ES-I3 (cell line): Measurements from ENCODE around the gene CAPN9.
"Not testable (repeated sequence)": the region's sequence is repeated elsewhere in the genome, so short reads cannot be mapped to it uniquely, and the experiment has no call there.

ENCODE experiments used
- H3K36me3 ChIP-seq: 2 replicates; pipeline ENCODE4 v1.6.1; 2013; ENCODE audit warnings: mild to moderate bottlenecking, low read length, control low read depth, moderate library complexity; ENCODE audit not compliant: insufficient read depth
- H3K4me1 ChIP-seq: 2 replicates; pipeline ENCODE4 v1.6.1; 2013; ENCODE audit warnings: mild to moderate bottlenecking, control low read depth, low read length; ENCODE audit not compliant: insufficient read depth
- H3K9ac ChIP-seq: 2 replicates; pipeline ENCODE4 v1.6.1; 2013; ENCODE audit warnings: low read depth, mild to moderate bottlenecking, low read length, moderate library complexity
- H3K9me3 ChIP-seq: 2 replicates; pipeline ENCODE4 v1.6.1; 2013; ENCODE audit warnings: mild to moderate bottlenecking, low read length, moderate library complexity; ENCODE audit not compliant: control insufficient read depth, insufficient read depth

Gene CAPN9

DNA sequence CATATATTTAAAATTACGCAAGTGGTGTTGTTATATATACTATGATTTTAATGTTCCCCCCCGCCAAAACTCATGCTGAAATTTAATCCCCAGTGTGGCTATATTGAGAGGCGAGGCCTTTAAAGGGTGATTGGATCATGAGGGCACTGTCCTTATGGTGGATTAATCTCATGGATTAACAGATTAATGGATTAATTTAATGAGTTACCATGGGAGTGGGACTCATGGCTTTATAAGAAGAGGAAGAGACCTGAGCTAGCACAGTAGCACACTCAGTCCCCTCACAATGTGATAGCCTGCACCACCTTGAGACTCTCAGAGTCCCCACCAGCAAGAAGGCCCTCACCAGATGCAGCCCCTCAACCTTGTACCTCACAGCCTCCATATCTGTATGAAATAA, 86.3 kb downstream of the CAPN9 start:
- Histone ChIP-seq H3K9ac (no peak overlapping the region), H3K9me3 (no peaks in the 10 kb centered on the region), H3K36me3 (no peaks in the 10 kb centered on the region), H3K4me1 (no peaks in the 10 kb centered on the region)

DNA sequence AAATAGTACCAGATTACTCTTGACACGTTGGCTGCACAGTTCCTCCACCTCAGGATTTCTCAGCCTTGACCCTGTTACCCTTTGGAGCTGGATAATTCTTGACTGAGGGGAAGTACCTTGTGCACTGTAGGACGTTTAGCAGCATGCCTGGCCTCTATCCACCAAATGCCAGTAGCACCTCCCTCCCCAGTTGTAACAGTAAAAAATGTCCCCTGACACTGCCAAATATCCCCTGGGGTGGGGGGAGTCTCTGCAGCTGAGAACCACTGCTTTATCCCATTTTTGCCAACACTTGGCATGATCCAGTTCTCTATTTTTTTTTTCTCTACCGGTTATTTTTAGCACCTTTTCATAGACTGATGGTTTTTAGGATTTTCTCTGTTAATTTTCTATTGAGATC, 87.1 kb downstream of the CAPN9 start:
- H3K4me1 ChIP-seq: no peaks in the 10 kb centered on the region
- no peaks in the 10 kb centered on the region for H3K9me3 ChIP-seq
- no peaks in the 10 kb centered on the region for H3K36me3 ChIP-seq
- no peak overlapping the region for H3K9ac ChIP-seq

DNA sequence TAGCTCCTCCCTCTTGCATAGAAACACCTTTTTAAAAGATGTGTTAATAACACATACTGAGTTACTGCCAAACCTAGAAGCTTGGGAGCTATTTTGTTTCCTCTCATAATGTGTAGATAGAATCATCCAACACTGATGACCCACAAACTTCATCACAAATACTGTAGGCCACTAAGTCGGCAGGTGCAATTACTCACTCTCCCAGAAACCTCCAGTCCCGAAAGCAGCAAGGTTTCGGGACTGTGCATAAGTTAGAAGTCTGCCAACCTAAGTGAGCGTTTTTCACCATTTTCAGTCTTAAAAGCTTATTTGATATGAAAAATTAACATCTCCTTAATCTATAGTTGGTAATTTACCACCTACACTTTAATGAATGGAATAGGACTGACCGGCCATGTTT, 89.2 kb downstream of the CAPN9 start:
- no peaks in the 10 kb centered on the region for H3K4me1 ChIP-seq
- no peaks in the 10 kb centered on the region for H3K36me3 ChIP-seq
- no peaks in the 10 kb centered on the region for H3K9me3 ChIP-seq
- no peak overlapping the region for H3K9ac ChIP-seq

DNA sequence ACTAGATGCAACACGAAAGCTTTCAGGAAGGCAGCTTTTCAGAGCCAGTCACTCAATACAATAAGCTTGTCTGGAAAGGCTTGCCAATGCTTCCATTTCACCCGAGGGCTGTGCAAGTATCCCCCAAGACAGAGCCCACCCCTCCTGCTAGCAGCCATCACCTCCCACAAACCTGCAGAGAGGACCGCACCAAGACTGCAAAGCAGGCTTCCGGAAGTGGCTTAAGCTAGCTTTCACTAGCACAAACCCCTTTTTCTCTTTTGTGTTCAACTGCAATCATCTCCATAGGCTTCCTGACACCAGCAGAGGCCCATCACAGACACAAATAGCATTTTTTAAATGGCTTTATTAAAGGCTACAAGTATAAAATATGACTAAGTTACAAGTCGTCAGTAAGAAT, 89.6 kb downstream of the CAPN9 start:
- no peaks in the 10 kb centered on the region for H3K4me1 ChIP-seq
- no peak overlapping the region for H3K9ac ChIP-seq
- no peaks in the 10 kb centered on the region for H3K36me3 ChIP-seq
- no peaks in the 10 kb centered on the region for H3K9me3 ChIP-seq

DNA sequence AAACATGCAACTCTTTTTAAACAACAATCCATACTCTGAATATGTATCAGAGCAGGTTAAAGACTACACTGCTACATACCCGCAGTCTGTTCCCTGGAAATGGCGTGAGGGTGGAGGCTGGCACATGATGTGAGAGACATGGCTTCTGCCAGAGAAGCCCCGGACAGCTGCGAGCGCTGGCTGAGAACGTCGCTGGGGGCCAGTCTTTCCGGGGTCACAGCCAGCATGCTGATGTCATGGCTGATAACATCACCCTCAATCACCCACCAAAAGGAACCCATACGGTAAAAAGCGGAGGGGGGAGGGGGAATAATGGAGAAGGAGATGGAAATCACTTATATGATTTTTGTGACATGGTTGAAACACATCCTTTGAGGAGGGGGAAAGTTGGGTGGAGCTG, 92.0 kb downstream of the CAPN9 start:
- H3K36me3 ChIP-seq: no peaks in the 10 kb centered on the region
- H3K4me1 ChIP-seq: no peaks in the 10 kb centered on the region
- H3K9me3 ChIP-seq: no peaks in the 10 kb centered on the region
- no peak overlapping the region for H3K9ac ChIP-seq

DNA sequence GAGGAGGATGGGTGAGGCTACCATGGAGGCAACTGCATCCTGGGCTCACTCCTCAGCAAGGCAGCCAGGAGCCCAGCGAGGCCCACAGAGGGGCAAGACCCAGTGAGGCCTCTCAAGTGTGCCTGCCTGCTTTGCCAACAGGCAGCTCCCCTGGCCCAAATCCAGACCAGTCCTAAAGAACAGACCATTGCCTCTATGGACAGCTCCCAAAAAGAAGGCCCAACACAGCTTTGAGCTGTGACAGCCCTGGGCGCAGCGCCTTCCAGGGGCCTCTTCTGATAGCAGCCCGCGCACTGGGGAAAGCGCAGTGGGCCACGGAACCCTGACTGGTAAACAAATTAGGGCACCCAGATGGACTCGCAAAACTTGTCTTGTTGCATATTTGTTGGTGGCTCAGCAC, 95.6 kb downstream of the CAPN9 start:
- no peaks in the 10 kb centered on the region for H3K4me1 ChIP-seq
- H3K9me3 ChIP-seq: no peaks in the 10 kb centered on the region
- H3K36me3 ChIP-seq: no peaks in the 10 kb centered on the region
- no peak overlapping the region for H3K9ac ChIP-seq

DNA sequence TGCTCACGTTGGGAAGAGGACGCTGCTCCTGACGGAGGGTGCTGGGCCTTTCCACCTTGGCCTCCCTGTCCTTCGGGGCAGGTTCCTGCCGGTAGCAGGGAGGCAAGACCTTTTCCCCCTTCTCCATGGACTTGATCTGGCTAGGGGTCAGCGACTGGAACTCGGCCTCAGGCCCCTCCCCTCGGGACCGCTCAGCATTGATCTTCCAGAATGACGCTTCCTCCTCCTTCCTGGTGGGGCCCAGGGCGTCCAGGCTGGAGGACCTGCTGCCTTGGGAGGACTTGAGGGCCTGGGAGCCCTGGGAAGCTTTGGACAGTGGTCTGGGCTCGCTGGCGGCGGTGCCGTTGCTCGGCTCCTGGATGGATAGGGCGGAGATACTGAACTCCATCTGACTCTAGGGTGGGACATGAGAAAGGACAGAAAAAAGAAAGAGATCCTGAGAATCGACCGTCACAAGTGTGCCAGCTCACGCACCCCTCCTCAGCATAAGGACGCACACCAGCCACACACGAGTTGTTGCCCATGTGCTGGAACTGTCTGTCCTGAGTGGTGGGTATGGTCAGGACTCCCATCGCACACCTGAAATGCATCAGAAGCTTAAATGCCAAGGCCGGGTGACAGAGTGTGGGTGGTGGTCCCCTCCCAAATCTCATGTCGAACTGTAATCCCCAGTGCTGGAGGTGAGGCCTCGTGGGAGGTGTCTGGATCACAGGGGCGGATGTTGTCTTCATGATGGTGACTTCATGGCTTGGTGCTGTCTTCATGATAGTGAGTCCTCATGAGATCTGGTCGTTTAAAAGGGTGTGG, 96.5 kb downstream of the CAPN9 start:
- H3K4me1 ChIP-seq: no peaks in the 10 kb centered on the region
- H3K9me3 ChIP-seq: no peaks in the 10 kb centered on the region
- H3K36me3 ChIP-seq: no peaks in the 10 kb centered on the region
- H3K9ac ChIP-seq: no peak overlapping the region

DNA sequence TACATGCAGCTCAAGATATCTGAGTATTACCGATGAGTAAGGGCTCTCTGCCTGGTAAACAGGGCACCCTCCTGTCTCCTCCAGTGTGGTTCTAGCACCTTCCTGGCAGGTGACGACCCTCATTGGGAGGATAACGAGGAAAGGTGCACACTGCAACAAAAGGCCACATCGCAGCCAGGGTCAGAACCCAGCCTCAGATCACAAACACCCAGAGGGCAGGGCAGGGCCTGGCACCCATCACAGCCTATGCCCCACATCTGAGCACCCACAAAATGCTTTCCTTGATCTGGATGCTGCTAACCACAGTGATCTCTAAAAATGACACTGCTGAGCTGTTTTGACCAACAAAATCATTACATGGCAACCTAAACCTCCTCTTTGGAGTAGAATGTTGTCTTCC, 97.4 kb downstream of the CAPN9 start:
- H3K4me1 ChIP-seq: no peaks in the 10 kb centered on the region
- no peak overlapping the region for H3K9ac ChIP-seq
- no peaks in the 10 kb centered on the region for H3K9me3 ChIP-seq
- no peaks in the 10 kb centered on the region for H3K36me3 ChIP-seq

DNA sequence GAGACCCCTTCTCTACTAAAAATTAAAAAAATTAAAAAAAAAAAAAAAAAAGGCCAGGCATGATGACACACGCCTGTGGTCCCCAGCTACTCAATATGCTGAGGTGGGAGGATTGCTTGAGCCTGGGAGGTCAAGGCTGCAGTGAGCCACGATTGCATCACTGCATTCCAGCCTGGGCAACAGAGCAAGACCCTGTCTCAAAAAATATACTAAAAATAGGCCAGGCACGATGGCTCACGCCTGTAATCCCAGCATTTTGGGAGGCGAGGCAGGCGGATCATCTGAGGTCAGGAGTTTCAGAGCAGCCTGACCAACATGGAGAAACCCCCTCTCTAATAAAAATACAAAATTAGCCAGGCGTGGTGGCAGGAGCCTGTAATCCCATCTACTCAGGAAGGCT, 98.0 kb downstream of the CAPN9 start:
- H3K9me3 ChIP-seq, H3K9ac ChIP-seq, H3K4me1 ChIP-seq, H3K36me3 ChIP-seq: not testable (repeated sequence)

DNA sequence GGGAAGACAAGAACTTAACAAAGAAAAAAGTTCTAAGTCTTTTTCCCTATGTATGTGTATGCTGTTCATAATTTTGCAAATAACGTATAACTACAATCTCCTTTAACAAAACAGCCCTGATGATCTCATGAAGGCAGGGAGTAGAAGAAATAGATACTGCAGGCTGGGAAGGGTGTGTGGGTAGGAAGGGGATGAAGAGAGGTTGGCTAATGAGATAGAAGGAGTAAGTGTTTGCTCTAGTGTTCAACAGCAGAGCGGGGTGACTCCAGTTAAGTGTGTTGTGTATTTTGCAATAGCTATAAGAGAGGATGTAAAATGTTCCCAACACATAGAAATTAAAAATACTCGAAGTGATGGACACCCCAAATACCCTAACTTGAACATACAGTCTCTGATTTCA, 101.0 kb downstream of the CAPN9 start:
- H3K9me3 ChIP-seq: no peaks in the 10 kb centered on the region
- H3K9ac ChIP-seq: no peak overlapping the region
- no peaks in the 10 kb centered on the region for H3K36me3 ChIP-seq
- peaks cover 16% of the 10 kb centered on the region; the same call in 1 of the 2 replicates for H3K4me1 ChIP-seq

DNA sequence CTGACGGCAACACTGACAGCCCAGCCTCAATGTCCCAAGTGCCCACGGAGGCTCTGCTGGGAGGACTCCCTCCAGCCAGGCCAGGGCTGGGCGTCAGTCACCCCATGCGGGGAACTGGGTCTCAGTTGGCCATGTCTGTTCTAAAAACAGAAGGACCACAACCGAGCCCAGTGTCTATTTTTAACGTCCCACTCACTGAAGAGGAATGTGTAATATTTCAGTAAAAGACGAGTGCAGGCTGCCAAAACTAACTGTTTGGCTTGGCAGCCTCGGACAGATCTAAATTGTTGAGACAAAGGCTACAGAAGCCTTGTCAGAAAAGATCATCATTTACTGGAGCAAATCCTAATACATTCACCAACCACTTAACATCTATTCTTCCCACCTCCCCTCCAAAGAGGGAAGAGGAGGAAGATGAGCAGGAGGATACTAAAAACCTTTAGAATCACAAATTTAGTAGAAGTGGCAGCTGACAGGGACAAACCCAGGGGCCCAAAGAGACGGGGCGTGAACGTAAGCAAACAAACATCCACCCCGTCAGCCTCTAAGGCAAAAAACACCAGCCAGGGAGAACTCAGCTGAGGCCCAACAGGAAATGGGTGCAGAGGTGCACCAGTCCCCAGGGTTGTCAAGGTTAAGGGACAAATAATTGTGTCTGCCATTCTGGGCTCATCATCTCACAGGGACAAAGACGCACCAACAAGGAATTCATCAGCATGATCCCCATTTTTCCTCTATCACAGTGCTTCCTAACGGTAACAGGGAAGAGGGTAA, 102.5 kb downstream of the CAPN9 start:
- Histone ChIP-seq H3K9me3 (no peaks in the 10 kb centered on the region), H3K9ac (no peak overlapping the region), H3K36me3 (0 out of 2 replicates have a peak, but pooled peaks cover 3% of the 10 kb centered on the region), H3K4me1 (peaks cover 16% of the 10 kb centered on the region; the same call in 1 of the 2 replicates)

DNA sequence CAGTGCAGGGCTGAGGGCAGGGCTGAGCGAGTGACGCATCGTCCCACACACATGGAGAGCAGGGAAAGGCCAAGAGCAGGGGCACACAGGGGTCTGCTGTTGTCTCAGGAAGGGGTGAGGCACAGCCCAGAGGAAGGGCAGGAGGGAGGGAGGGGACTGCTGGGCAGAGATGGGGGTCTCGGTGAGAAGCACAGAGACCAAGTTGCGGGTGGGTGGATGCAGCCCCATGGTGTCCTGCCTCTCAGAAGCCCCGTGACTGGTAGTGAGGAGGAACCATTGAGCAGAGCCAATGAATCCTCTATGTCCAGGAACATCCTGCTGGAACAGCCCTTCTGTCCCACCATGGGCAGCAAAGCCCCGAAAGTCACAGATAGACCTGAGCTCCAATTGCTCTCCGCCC, 103.4 kb downstream of the CAPN9 start:
- Histone ChIP-seq H3K36me3 (peaks cover 3% of the 10 kb centered on the region; the same call in 1 of the 2 replicates), H3K9ac (no peak overlapping the region), H3K4me1 (peaks cover 16% of the 10 kb centered on the region; the same call in 1 of the 2 replicates)

DNA sequence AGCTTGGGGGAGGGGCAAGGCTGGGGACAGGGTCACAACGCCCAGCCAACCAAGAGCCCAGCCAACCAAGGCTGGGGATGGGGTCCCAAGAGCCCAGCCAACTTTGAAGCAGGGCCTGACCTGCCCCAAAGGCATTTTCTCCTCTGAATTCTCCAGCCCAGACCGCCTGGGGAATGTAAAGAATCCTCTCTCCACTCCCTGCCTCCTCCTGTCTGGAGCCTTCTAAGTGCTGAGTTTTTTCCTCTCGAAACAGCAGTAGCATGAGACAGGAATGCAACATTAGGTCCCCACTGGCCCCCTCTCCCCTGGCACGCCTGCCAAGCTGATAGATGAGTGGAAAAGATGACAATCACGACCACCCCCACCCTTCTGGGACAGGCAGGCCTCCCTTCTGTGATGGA, 104.1 kb downstream of the CAPN9 start:
- no peak overlapping the region for H3K9ac ChIP-seq
- H3K4me1 ChIP-seq: peaks cover 16% of the 10 kb centered on the region; the same call in 1 of the 2 replicates
- H3K36me3 ChIP-seq: peaks cover 3% of the 10 kb centered on the region; the same call in 1 of the 2 replicates
- H3K9me3 ChIP-seq: no peaks in the 10 kb centered on the region

More for the DNA sequence above, 103.4 kb downstream of the CAPN9 start:
- no peaks in the 10 kb centered on the region for H3K9me3 ChIP-seq
